Mesenchymal stem cell (in vitro differentiated cells and primary cell): ENCODE results near the gene PARD3B.

Experiments
- DNase-seq: peaks from one replicate; pipeline ENCODE4 v3.0.0-alpha.2; 2013
- H2AFZ ChIP-seq: one replicate; pipeline ENCODE4 v1.6.1; 2013; ENCODE audit warnings: low read depth, mild to moderate bottlenecking, control low read depth, inconsistent platforms, low read length, moderate library complexity
- H2AK5ac ChIP-seq: 2 replicates; pipeline ENCODE4 v1.6.1; 2013; ENCODE audit warnings: low read length, moderate library complexity, mild to moderate bottlenecking, inconsistent platforms; ENCODE audit not compliant: severe bottlenecking
- H2BK120ac ChIP-seq: one replicate; pipeline ENCODE4 v1.6.1; 2013; ENCODE audit warnings: low read depth, mild to moderate bottlenecking, inconsistent platforms, low read length, moderate library complexity
- H2BK12ac ChIP-seq, 2 experiments: one replicate each; pipeline ENCODE4 v1.6.1; 2013; ENCODE audit warnings: inconsistent platforms in 2 of 2, low read length in 2 of 2, mild to moderate bottlenecking in 2 of 2, moderate library complexity in 2 of 2, control low read depth in 1 of 2
- H2BK15ac ChIP-seq: one replicate; pipeline ENCODE4 v1.6.1; 2013; ENCODE audit warnings: mild to moderate bottlenecking, low read depth, inconsistent platforms; ENCODE audit not compliant: poor library complexity, severe bottlenecking
- H2BK5ac ChIP-seq: 2 replicates; pipeline ENCODE4 v1.6.1; 2013; ENCODE audit warnings: low read depth, mild to moderate bottlenecking, low read length, control low read depth, inconsistent platforms; ENCODE audit not compliant: poor library complexity, severe bottlenecking
- H3K14ac ChIP-seq, 2 experiments: one replicate each; pipeline ENCODE4 v1.6.1; 2013; ENCODE audit warnings: inconsistent platforms in 2 of 2, low read length in 2 of 2, control low read depth in 1 of 2, mild to moderate bottlenecking in 1 of 2, moderate library complexity in 1 of 2
- H3K18ac ChIP-seq, 2 experiments: one replicate each; pipeline ENCODE4 v1.6.1; 2013; ENCODE audit warnings: inconsistent platforms in 2 of 2, low read length in 2 of 2, control low read depth in 1 of 2, low read depth in 1 of 2, mild to moderate bottlenecking in 1 of 2
- H3K23ac ChIP-seq, 2 experiments: one replicate each; pipeline ENCODE4 v1.6.1; 2013; ENCODE audit warnings: inconsistent platforms in 2 of 2, low read length in 2 of 2, mild to moderate bottlenecking in 2 of 2, moderate library complexity in 2 of 2, control low read depth in 1 of 2
- H3K27ac ChIP-seq: 2 replicates; pipeline ENCODE4 v1.5.1; 2013; ENCODE audit warnings: mild to moderate bottlenecking, moderate library complexity, low read length, control low read depth, inconsistent platforms; ENCODE audit not compliant: poor library complexity, severe bottlenecking
- H3K27me3 ChIP-seq, 2 experiments: 2 replicates each; pipeline versions ENCODE4 v1.6.1 to v1.7.0; 2013; ENCODE audit warnings: low read length in 2 of 2, mild to moderate bottlenecking in 2 of 2, moderate library complexity in 2 of 2, control low read depth in 1 of 2, inconsistent platforms in 1 of 2; ENCODE audit not compliant: control insufficient read depth in 1 of 2, insufficient read depth in 1 of 2
- H3K36me3 ChIP-seq, 2 experiments: 2 replicates each; pipeline versions ENCODE4 v1.6.1 to v1.7.0; 2013; ENCODE audit warnings: low read length in 2 of 2, control low read depth in 1 of 2, inconsistent platforms in 1 of 2, low read depth in 1 of 2, mild to moderate bottlenecking in 1 of 2; ENCODE audit not compliant: insufficient read depth in 2 of 2, control insufficient read depth in 1 of 2
- H3K4ac ChIP-seq, 2 experiments: one replicate each; pipeline ENCODE4 v1.6.1; 2013; ENCODE audit warnings: inconsistent platforms in 2 of 2, low read length in 2 of 2, mild to moderate bottlenecking in 2 of 2, moderate library complexity in 2 of 2, control low read depth in 1 of 2, low read depth in 1 of 2
- H3K4me1 ChIP-seq: 2 replicates; pipeline ENCODE4 v1.6.1; 2013; ENCODE audit warnings: low read depth, low read length, control low read depth; ENCODE audit not compliant: control insufficient read depth, insufficient read depth
- H3K4me2 ChIP-seq: 2 replicates; pipeline ENCODE4 v1.6.1; 2013; ENCODE audit warnings: low read length, mild to moderate bottlenecking, inconsistent platforms; ENCODE audit not compliant: poor library complexity, severe bottlenecking
- H3K4me3 ChIP-seq, 2 experiments: 2 replicates each; pipeline versions ENCODE4 v1.5.1 to v1.7.0; 2013; ENCODE audit warnings: low read length in 2 of 2, mild to moderate bottlenecking in 2 of 2, control low read depth in 1 of 2, low read depth in 1 of 2; ENCODE audit not compliant: insufficient read depth in 1 of 2
- H3K79me1 ChIP-seq: replicated peaks from 2 replicates; pipeline ENCODE4 v1.6.1; 2013; ENCODE audit warnings: mild to moderate bottlenecking, control low read depth, low read length, inconsistent platforms; ENCODE audit not compliant: poor library complexity, severe bottlenecking
- H3K9ac ChIP-seq: 2 replicates; pipeline ENCODE4 v1.7.0; 2013; ENCODE audit warnings: mild to moderate bottlenecking, low read length, moderate library complexity
- H3K9me3 ChIP-seq: 2 replicates; pipeline ENCODE4 v1.7.0; 2013; ENCODE audit warnings: mild to moderate bottlenecking, low read length; ENCODE audit not compliant: control insufficient read depth
- H4K8ac ChIP-seq: one replicate; pipeline ENCODE4 v1.6.1; 2013; ENCODE audit warnings: inconsistent platforms, mild to moderate bottlenecking, low read length, moderate library complexity
- H4K91ac ChIP-seq: one replicate; pipeline ENCODE4 v1.6.1; 2013; ENCODE audit warnings: mild to moderate bottlenecking, low read length, inconsistent platforms
- WGBS: methylation state at CpG from one replicate; pipeline ENCODE4 v1.1.7; 2013; ENCODE audit warnings: mixed read lengths; 5-methylcytosine and 5-hydroxymethylcytosine counted together

The PARD3B gene

GRCh38 chr2:205014201-205014600 is 468.9 kb downstream of the PARD3B start:
- H3K36me3 ChIP-seq: no peaks in the 10 kb centered on the region
- H3K9ac ChIP-seq: no peak overlapping the region
- no peak overlapping the region for H3K18ac ChIP-seq
- H2BK120ac ChIP-seq: no peak overlapping the region
- H2BK15ac ChIP-seq: no peak overlapping the region
- no peaks in the 10 kb centered on the region for H3K4me1 ChIP-seq
- H2BK12ac ChIP-seq: no peak overlapping the region
- H2AK5ac ChIP-seq: no peak overlapping the region
- peaks cover 3% of the 10 kb centered on the region for H3K79me1 ChIP-seq
- no peak overlapping the region for H3K4me3 ChIP-seq
- no peak for DNase-seq
- no peaks in the 10 kb centered on the region for H3K27me3 ChIP-seq
- no peak overlapping the region for H3K14ac ChIP-seq
- H2BK5ac ChIP-seq: no peak overlapping the region
- H3K4me2 ChIP-seq: no peak overlapping the region
- H3K4ac ChIP-seq: no peak overlapping the region
- no peak overlapping the region for H2AFZ ChIP-seq
- WGBS: 81% methylated on average over 2 of the region's 2 CpGs
- H3K27ac ChIP-seq: no peak overlapping the region
- H4K8ac ChIP-seq: no peak overlapping the region
- no peaks in the 10 kb centered on the region for H3K9me3 ChIP-seq
- H3K23ac ChIP-seq: no peak overlapping the region
- H4K91ac ChIP-seq: no peak overlapping the region

DNA sequence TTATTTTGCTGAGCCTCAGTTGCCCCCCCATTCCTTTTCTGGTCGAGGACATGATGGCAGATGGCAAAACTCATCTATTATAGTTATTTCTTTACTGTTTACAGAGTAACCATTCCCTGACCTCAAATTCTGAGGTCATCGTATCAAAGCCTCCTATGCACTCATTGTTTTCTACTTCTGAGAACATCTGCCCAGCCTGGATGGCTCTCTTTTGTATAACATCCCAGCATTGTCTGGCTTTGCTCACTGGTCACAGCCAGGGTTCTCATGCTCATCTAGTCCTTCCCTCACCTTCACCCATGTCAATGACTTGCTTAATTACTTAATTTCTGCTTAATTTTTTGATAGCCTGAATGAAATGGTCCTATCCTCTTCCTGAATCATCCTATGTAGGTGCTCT is 472.1 kb downstream of the PARD3B start:
- WGBS: 92% methylated on average over 2 of the region's 2 CpGs
- no peak overlapping the region for H3K18ac ChIP-seq
- H4K91ac ChIP-seq: no peak overlapping the region
- no peak overlapping the region for H2AK5ac ChIP-seq
- H2AFZ ChIP-seq: no peak overlapping the region
- no peaks in the 10 kb centered on the region for H3K36me3 ChIP-seq
- H2BK15ac ChIP-seq: no peak overlapping the region
- H3K4ac ChIP-seq: no peak overlapping the region
- H2BK12ac ChIP-seq: no peak overlapping the region
- no peak for DNase-seq
- H3K4me1 ChIP-seq: no peaks in the 10 kb centered on the region
- no peak overlapping the region for H2BK120ac ChIP-seq
- no peak overlapping the region for H3K4me2 ChIP-seq
- no peaks in the 10 kb centered on the region for H3K9me3 ChIP-seq
- no peak overlapping the region for H3K9ac ChIP-seq
- no peak overlapping the region for H3K27ac ChIP-seq
- H4K8ac ChIP-seq: no peak overlapping the region
- no peak overlapping the region for H3K4me3 ChIP-seq
- H3K14ac ChIP-seq: no peak overlapping the region
- no peaks in the 10 kb centered on the region for H3K27me3 ChIP-seq
- H3K23ac ChIP-seq: no peak overlapping the region
- no peaks in the 10 kb centered on the region for H3K79me1 ChIP-seq
- no peak overlapping the region for H2BK5ac ChIP-seq

DNA sequence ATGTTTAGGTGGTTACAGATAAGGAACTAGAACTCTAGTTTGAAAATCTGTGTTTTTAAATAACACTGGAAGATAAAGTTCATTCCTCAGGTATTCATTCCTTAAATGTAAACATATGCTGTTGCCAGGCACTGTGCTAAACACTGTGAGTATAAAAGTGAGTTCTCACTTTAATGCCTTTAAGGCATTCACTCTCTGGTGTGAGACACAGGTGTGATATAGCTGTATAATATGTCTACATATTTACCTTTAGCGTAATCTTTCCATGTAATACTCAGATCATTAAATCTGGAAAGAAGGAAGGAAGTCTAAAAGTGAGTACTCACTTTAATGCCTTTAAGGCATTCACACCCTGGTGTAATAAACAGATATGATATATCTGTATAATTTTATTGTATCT is 472.6 kb downstream of the PARD3B start:
- H3K4me2 ChIP-seq: no peak overlapping the region
- no peak overlapping the region for H4K91ac ChIP-seq
- H3K79me1 ChIP-seq: no peaks in the 10 kb centered on the region
- no peak overlapping the region for H3K4me3 ChIP-seq
- no peaks in the 10 kb centered on the region for H3K36me3 ChIP-seq
- no peak overlapping the region for H3K27ac ChIP-seq
- H3K27me3 ChIP-seq: no peaks in the 10 kb centered on the region
- no peak overlapping the region for H2AFZ ChIP-seq
- H3K4me1 ChIP-seq: no peaks in the 10 kb centered on the region
- WGBS: no CpG with 5 or more reads among the region's 1 CpG
- no peak overlapping the region for H3K18ac ChIP-seq
- DNase-seq: no peak
- no peak overlapping the region for H3K23ac ChIP-seq
- no peak overlapping the region for H2AK5ac ChIP-seq
- no peak overlapping the region for H2BK5ac ChIP-seq
- H2BK120ac ChIP-seq: no peak overlapping the region
- no peaks in the 10 kb centered on the region for H3K9me3 ChIP-seq
- no peak overlapping the region for H3K9ac ChIP-seq
- no peak overlapping the region for H2BK12ac ChIP-seq
- no peak overlapping the region for H4K8ac ChIP-seq
- H2BK15ac ChIP-seq: no peak overlapping the region
- no peak overlapping the region for H3K14ac ChIP-seq
- H3K4ac ChIP-seq: no peak overlapping the region

- no peak overlapping the region for H4K91ac ChIP-seq
- H2BK5ac ChIP-seq: no peak overlapping the region
- no peaks in the 10 kb centered on the region for H3K27me3 ChIP-seq
- no peak overlapping the region for H2AFZ ChIP-seq
- no peaks in the 10 kb centered on the region for H3K79me1 ChIP-seq
- H2BK15ac ChIP-seq: no peak overlapping the region
- no peak overlapping the region for H4K8ac ChIP-seq
- no peak overlapping the region for H3K27ac ChIP-seq
- no peak overlapping the region for H3K9ac ChIP-seq
- no peak overlapping the region for H3K18ac ChIP-seq
- H3K23ac ChIP-seq: no peak overlapping the region
- 96% methylated on average over 3 of the region's 3 CpGs for WGBS
- no peak overlapping the region for H2BK12ac ChIP-seq
- H3K4ac ChIP-seq: no peak overlapping the region
- no peak overlapping the region for H3K4me3 ChIP-seq
- H3K14ac ChIP-seq: no peak overlapping the region
- no peak overlapping the region for H3K4me2 ChIP-seq
- H2AK5ac ChIP-seq: no peak overlapping the region
- H3K36me3 ChIP-seq: no peaks in the 10 kb centered on the region
- H3K4me1 ChIP-seq: peaks cover 2% of the 10 kb centered on the region
- no peak for DNase-seq
- H2BK120ac ChIP-seq: no peak overlapping the region
- H3K9me3 ChIP-seq: no peaks in the 10 kb centered on the region
Measured at GRCh38 chr2:205020673-205021072, 475.4 kb downstream of the PARD3B start.
